ENCODE data around the gene HAUS8. TPM values are rescaled to one million over a fixed set of nuclear protein-coding genes. Genes with fewer than 3 reads are reported as not detected.

Gene HAUS8
- total RNA-seq, 1 donor from 2014 or later: 9.1 TPM

GRCh38 chr19:17049711-17050280 lies 25.5 kb downstream of the HAUS8 start:
- no peaks in the 10 kb centered on the region for H3K36me3 Mint-ChIP-seq (ENCODE audit: unreplicated experiment)
- no peaks in the 10 kb centered on the region for H3K27me3 Mint-ChIP-seq (ENCODE audit: unreplicated experiment)
- peaks cover 2% of the 10 kb centered on the region for H3K4me1 Mint-ChIP-seq (ENCODE audit: low read depth, unreplicated experiment)
- no peak overlapping the region for H3K27ac Mint-ChIP-seq (ENCODE audit: unreplicated experiment)
- H3K4me3 Mint-ChIP-seq (ENCODE audit: unreplicated experiment): no peak overlapping the region
- H3K9me3 Mint-ChIP-seq (ENCODE audit: unreplicated experiment): no peaks in the 10 kb centered on the region
- TF ChIP-seq CTCF (IDR thresholded peaks at IDR 0.05; ENCODE audit: partially characterized antibody, unreplicated experiment): no peak
- DNase-seq: no peak

- H3K9me3 Mint-ChIP-seq (ENCODE audit: unreplicated experiment): no peaks in the 10 kb centered on the region
- no peak for DNase-seq
- H3K4me1 Mint-ChIP-seq (ENCODE audit: low read depth, unreplicated experiment): peaks cover 2% of the 10 kb centered on the region
- no peak overlapping the region for H3K4me3 Mint-ChIP-seq (ENCODE audit: unreplicated experiment)
- H3K36me3 Mint-ChIP-seq (ENCODE audit: unreplicated experiment): no peaks in the 10 kb centered on the region
- no peak overlapping the region for H3K27ac Mint-ChIP-seq (ENCODE audit: unreplicated experiment)
- no peaks in the 10 kb centered on the region for H3K27me3 Mint-ChIP-seq (ENCODE audit: unreplicated experiment)
- TF ChIP-seq CTCF (IDR thresholded peaks at IDR 0.05; ENCODE audit: partially characterized antibody, unreplicated experiment): no peak
Observed at GRCh38 chr19:17048885-17049453, 26.3 kb downstream of the HAUS8 start.

GRCh38 chr19:17045907-17046502 lies 29.2 kb downstream of the HAUS8 start:
- TF ChIP-seq CTCF (IDR thresholded peaks at IDR 0.05; ENCODE audit: partially characterized antibody, unreplicated experiment): no peak
- Mint-ChIP-seq H3K4me3 (ENCODE audit: unreplicated experiment) (no peak overlapping the region), H3K9me3 (ENCODE audit: unreplicated experiment) (peaks cover 2% of the 10 kb centered on the region), H3K27ac (ENCODE audit: unreplicated experiment) (no peak overlapping the region), H3K36me3 (ENCODE audit: unreplicated experiment) (no peaks in the 10 kb centered on the region), H3K4me1 (ENCODE audit: low read depth, unreplicated experiment) (peaks cover 6% of the 10 kb centered on the region), H3K27me3 (ENCODE audit: unreplicated experiment) (peaks cover 4% of the 10 kb centered on the region)
- DNase-seq: no peak

- H3K27ac Mint-ChIP-seq (ENCODE audit: unreplicated experiment): no peak overlapping the region
- H3K36me3 Mint-ChIP-seq (ENCODE audit: unreplicated experiment): no peaks in the 10 kb centered on the region
Observed at GRCh38 chr19:17043744-17044143, 31.5 kb downstream of the HAUS8 start.

More at GRCh38 chr19:17043744-17044143, 31.5 kb downstream of the HAUS8 start:
- no peak for DNase-seq
- H3K4me3 Mint-ChIP-seq (ENCODE audit: unreplicated experiment): no peak overlapping the region
- TF ChIP-seq CTCF (IDR thresholded peaks at IDR 0.05; ENCODE audit: partially characterized antibody, unreplicated experiment): no peak
- peaks cover 2% of the 10 kb centered on the region for H3K9me3 Mint-ChIP-seq (ENCODE audit: unreplicated experiment)
- H3K4me1 Mint-ChIP-seq (ENCODE audit: low read depth, unreplicated experiment): peaks cover 6% of the 10 kb centered on the region
- H3K27me3 Mint-ChIP-seq (ENCODE audit: unreplicated experiment): peaks cover 12% of the 10 kb centered on the region

Measured in glutamatergic neuron (in vitro differentiated cells).